ENCODE results near the gene RAD51AP1. TPM values are rescaled to one million over a fixed set of nuclear protein-coding genes. Genes with fewer than 3 reads are reported as not detected.
"Not testable (repeated sequence)": the region's sequence is repeated elsewhere in the genome, so short reads cannot be mapped to it uniquely, and the experiment has no call there.

The RAD51AP1 gene
- polyA plus RNA-seq, 1 donor from 2014 or later = 6.6 TPM

DNA sequence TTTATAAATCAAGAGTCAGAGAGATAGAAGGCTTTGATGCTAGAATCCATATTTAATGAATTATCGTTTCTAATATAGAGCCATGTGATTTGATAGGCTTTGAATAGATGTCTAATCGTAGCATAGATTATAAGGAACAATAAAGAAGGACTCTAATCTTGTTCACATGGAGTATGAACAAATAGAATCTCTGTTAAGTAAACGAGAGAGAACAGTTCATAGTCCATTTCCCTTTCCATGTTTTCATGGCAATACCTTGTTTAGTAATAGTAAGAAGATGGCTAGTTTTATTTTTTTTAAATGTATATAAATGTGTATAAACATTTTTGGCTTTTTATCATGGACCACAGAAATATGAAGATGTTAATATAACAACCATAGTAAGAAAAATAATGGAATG is 32.3 kb upstream of the RAD51AP1 start:
- no peak overlapping the region for H3K4me2 ChIP-seq (ENCODE audit: low read length)
- no peaks in the 10 kb centered on the region for H3K27me3 ChIP-seq (ENCODE audit: insufficient read depth, low read depth, low read length)
- no peaks in the 10 kb centered on the region for H3K9me2 ChIP-seq (ENCODE audit: insufficient read depth, low read length)
- no peak overlapping the region for H3K27ac ChIP-seq (ENCODE audit: low read length)
- H3K9ac ChIP-seq (ENCODE audit: low read length) = no peak overlapping the region
- H3K4me3 ChIP-seq (ENCODE audit: low read length) = no peak overlapping the region
- no peaks in the 10 kb centered on the region for H4K20me1 ChIP-seq (ENCODE audit: insufficient read depth)
- H3K79me2 ChIP-seq (replicated peaks; ENCODE audit: insufficient read depth, low read length) = no peaks in the 10 kb centered on the region
- H3F3A ChIP-seq (ENCODE audit: insufficient read depth, low read length, poor library complexity, severe bottlenecking) = no peaks in the 10 kb centered on the region
- TF ChIP-seq SMC3 (conservative IDR thresholded peaks at IDR 0.05; ENCODE audit: poor library complexity) (no peak), POLR2AphosphoS5 (IDR thresholded peaks at IDR 0.05) (no peak)
- H3K36me3 ChIP-seq (ENCODE audit: insufficient read depth, low read length) = no peaks in the 10 kb centered on the region
- no peak overlapping the region for H2AFZ ChIP-seq (ENCODE audit: low read depth, low read length)
- H3K9me3 ChIP-seq (ENCODE audit: low read length) = no peaks in the 10 kb centered on the region

- H3K27ac ChIP-seq (ENCODE audit: low read length) = no peak overlapping the region
- H3K79me2 ChIP-seq (replicated peaks; ENCODE audit: insufficient read depth, low read length) = no peaks in the 10 kb centered on the region
- H3K36me3 ChIP-seq (ENCODE audit: insufficient read depth, low read length) = no peaks in the 10 kb centered on the region
- H3K9me2 ChIP-seq (ENCODE audit: insufficient read depth, low read length) = no peaks in the 10 kb centered on the region
- H3F3A ChIP-seq (ENCODE audit: insufficient read depth, low read length, poor library complexity, severe bottlenecking) = no peaks in the 10 kb centered on the region
- TF ChIP-seq SMC3 (conservative IDR thresholded peaks at IDR 0.05; ENCODE audit: poor library complexity) (no peak), TAF1 (IDR thresholded peaks at IDR 0.05; ENCODE audit: low read depth) (no peak), MXI1 (conservative IDR thresholded peaks at IDR 0.05; ENCODE audit: poor library complexity, severe bottlenecking) (no peak), POLR2AphosphoS5 (IDR thresholded peaks at IDR 0.05) (no peak), RAD21 (conservative IDR thresholded peaks at IDR 0.05) (no peak), EP300 (conservative IDR thresholded peaks at IDR 0.05; ENCODE audit: poor library complexity, severe bottlenecking) (no peak), REST (IDR thresholded peaks at IDR 0.05; ENCODE audit: borderline replicate concordance) (no peak), CTCF (IDR thresholded peaks at IDR 0.05; ENCODE audit: poor library complexity, severe bottlenecking) (no peak), EZH2 (IDR thresholded peaks at IDR 0.05; ENCODE audit: borderline replicate concordance, insufficient read depth, low read length, poor library complexity, severe bottlenecking) (no peak)
- no peaks in the 10 kb centered on the region for H3K9me3 ChIP-seq (ENCODE audit: low read length)
- H3K27me3 ChIP-seq (ENCODE audit: insufficient read depth, low read depth, low read length) = no peaks in the 10 kb centered on the region
- no peaks in the 10 kb centered on the region for H4K20me1 ChIP-seq (ENCODE audit: insufficient read depth)
- H3K9ac ChIP-seq (ENCODE audit: low read length) = no peak overlapping the region
- no peak overlapping the region for H2AFZ ChIP-seq (ENCODE audit: low read depth, low read length)
- no peak overlapping the region for H3K4me2 ChIP-seq (ENCODE audit: low read length)
- H3K4me3 ChIP-seq (ENCODE audit: low read length) = no peak overlapping the region
These were observed 31.8 kb upstream of the RAD51AP1 start for GRCh38 chr12:4506870-4507269.

GRCh38 chr12:4508503-4508902 is 30.2 kb upstream of the RAD51AP1 start:
- not testable (repeated sequence) for H3F3A ChIP-seq (ENCODE audit: insufficient read depth, low read length, poor library complexity, severe bottlenecking); H3K27me3 ChIP-seq (ENCODE audit: insufficient read depth, low read depth, low read length); H3K79me2 ChIP-seq (replicated peaks; ENCODE audit: insufficient read depth, low read length); H3K27ac ChIP-seq (ENCODE audit: low read length); H3K4me2 ChIP-seq (ENCODE audit: low read length); H4K20me1 ChIP-seq (ENCODE audit: insufficient read depth); H3K36me3 ChIP-seq (ENCODE audit: insufficient read depth, low read length); H2AFZ ChIP-seq (ENCODE audit: low read depth, low read length); H3K9me2 ChIP-seq (ENCODE audit: insufficient read depth, low read length); H3K9me3 ChIP-seq (ENCODE audit: low read length); H3K9ac ChIP-seq (ENCODE audit: low read length); H3K4me3 ChIP-seq (ENCODE audit: low read length)

DNA sequence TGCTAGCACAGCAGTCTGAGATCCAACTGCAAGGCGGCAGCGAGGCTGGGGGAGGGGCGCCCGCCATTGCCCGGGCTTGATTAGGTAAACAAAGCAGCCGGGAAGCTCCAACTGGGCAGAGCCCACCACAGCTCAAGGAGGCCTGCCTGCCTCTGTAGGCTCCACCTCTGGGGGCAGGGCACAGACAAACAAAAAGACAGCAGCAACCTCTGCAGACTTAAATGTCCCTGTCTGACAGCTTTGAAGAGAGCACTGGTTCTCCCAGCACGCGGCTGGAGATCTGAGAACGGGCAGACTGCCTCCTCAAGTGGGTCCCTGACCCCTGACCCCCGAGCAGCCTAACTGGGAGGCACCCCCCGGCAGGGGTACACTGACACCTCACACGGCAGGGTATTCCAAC is 29.4 kb upstream of the RAD51AP1 start:
- not testable (repeated sequence) for H3F3A ChIP-seq (ENCODE audit: insufficient read depth, low read length, poor library complexity, severe bottlenecking); H3K36me3 ChIP-seq (ENCODE audit: insufficient read depth, low read length); H3K27ac ChIP-seq (ENCODE audit: low read length); H3K79me2 ChIP-seq (replicated peaks; ENCODE audit: insufficient read depth, low read length); H3K9me2 ChIP-seq (ENCODE audit: insufficient read depth, low read length); H3K4me2 ChIP-seq (ENCODE audit: low read length); H3K9ac ChIP-seq (ENCODE audit: low read length); H3K4me3 ChIP-seq (ENCODE audit: low read length); H3K9me3 ChIP-seq (ENCODE audit: low read length); H4K20me1 ChIP-seq (ENCODE audit: insufficient read depth); H2AFZ ChIP-seq (ENCODE audit: low read depth, low read length); H3K27me3 ChIP-seq (ENCODE audit: insufficient read depth, low read depth, low read length)

Data from neural cell (in vitro differentiated cells).